ENCODE measurements around the gene CAMTA1. TPM values are rescaled to one million over a fixed set of nuclear protein-coding genes. Genes with fewer than 3 reads are reported as not detected.

Gene CAMTA1
- total RNA-seq, 1 experiment from 2014 or later = 60.0 TPM

DNA sequence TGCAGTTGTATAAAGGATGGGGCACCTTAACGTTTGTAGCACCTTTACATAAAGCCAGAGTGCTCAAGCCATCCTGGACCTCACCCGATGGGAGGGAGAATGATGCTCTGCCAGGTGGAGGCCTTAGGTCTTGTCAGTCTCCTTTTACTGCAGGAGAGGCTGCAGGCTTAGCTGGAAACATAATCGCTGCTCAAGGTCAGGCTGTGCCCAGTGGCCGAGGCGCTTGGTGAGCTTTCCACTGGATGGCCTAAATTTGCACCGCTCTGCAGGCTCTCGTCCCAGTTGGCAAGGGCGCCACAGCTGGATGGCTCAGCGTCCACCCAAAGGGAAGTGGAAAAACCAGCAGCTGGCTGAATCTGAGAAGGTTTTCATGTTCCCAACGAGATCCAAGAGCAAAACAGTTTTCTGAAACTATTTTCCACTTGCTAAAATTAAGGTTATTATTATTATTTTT, 438.9 kb downstream of the CAMTA1 start:
- POLR2A ChIA-PET = no interaction called here
- Histone ChIP-seq H3K36me3 (ENCODE audit: control insufficient read depth, insufficient read depth, low read length) (no peaks in the 10 kb centered on the region), H3K9me3 (no peaks in the 10 kb centered on the region), H3K27me3 (replicated peaks; ENCODE audit: control insufficient read depth, insufficient read depth, low read length) (no peaks in the 10 kb centered on the region), H3K4me3 (ENCODE audit: low read depth, low read length) (no peak overlapping the region), H3K4me1 (no peaks in the 10 kb centered on the region)
- Mint-ChIP-seq H3K27me3 (ENCODE audit: insufficient read depth, unreplicated experiment) (peaks cover 2% of the 10 kb centered on the region), H3K27ac (ENCODE audit: unreplicated experiment) (no peak overlapping the region), H3K9me3 (ENCODE audit: unreplicated experiment) (no peaks in the 10 kb centered on the region), H3K4me1 (ENCODE audit: low read depth, unreplicated experiment) (no peaks in the 10 kb centered on the region), H3K36me3 (ENCODE audit: insufficient read depth, unreplicated experiment) (no peaks in the 10 kb centered on the region), H3K4me3 (ENCODE audit: unreplicated experiment) (no peak overlapping the region)
- CTCF ChIA-PET = no interaction called here
- no TSS peak for BruUV-seq (replicated peaks)
- TF ChIP-seq, protein P1, sequence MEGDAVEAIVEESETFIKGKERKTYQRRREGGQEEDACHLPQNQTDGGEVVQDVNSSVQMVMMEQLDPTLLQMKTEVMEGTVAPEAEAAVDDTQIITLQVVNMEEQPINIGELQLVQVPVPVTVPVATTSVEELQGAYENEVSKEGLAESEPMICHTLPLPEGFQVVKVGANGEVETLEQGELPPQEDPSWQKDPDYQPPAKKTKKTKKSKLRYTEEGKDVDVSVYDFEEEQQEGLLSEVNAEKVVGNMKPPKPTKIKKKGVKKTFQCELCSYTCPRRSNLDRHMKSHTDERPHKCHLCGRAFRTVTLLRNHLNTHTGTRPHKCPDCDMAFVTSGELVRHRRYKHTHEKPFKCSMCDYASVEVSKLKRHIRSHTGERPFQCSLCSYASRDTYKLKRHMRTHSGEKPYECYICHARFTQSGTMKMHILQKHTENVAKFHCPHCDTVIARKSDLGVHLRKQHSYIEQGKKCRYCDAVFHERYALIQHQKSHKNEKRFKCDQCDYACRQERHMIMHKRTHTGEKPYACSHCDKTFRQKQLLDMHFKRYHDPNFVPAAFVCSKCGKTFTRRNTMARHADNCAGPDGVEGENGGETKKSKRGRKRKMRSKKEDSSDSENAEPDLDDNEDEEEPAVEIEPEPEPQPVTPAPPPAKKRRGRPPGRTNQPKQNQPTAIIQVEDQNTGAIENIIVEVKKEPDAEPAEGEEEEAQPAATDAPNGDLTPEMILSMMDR (IDR thresholded peaks at IDR 0.05; ENCODE audit: insufficient read depth in 1 of 2, low read depth in 1 of 2, low read length in 1 of 2, severe bottlenecking in 1 of 2, unreplicated experiment in 1 of 2) = no peak
- no peak for DNase-seq
- intact Hi-C loops (cut with micrococcal nuclease; ENCODE audit: unreplicated experiment) = no loop called here

DNA sequence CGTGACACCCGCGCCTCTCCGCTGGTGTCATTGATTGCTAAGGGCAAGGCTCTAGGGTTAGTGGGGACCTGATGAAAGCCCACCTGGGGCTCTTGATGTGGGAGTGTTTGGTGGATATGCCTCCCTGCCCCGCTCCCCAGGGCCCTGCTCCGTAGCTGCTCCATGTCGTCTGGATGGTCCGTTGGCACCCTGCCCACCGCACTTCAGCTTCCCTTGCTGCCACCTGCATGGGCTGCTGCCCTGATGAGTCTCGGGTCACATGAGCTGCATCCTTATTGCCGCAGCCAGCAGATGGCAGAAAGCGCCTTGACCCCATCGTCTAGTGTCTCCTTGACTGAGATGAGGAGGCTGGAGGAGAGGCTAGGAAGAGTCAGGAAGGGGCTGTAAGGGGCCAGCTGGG, 439.4 kb downstream of the CAMTA1 start:
- ChIA-PET CTCF (no interaction called here), POLR2A (no interaction called here)
- Histone ChIP-seq H3K4me3 (ENCODE audit: low read depth, low read length) (no peak overlapping the region), H3K4me1 (no peaks in the 10 kb centered on the region), H3K27me3 (replicated peaks; ENCODE audit: control insufficient read depth, insufficient read depth, low read length) (no peaks in the 10 kb centered on the region), H3K9me3 (no peaks in the 10 kb centered on the region), H3K36me3 (ENCODE audit: control insufficient read depth, insufficient read depth, low read length) (no peaks in the 10 kb centered on the region)
- TF ChIP-seq, protein P1 (IDR thresholded peaks at IDR 0.05; ENCODE audit: insufficient read depth in 1 of 2, low read depth in 1 of 2, low read length in 1 of 2, severe bottlenecking in 1 of 2, unreplicated experiment in 1 of 2) = no peak
- peaks cover 2% of the 10 kb centered on the region for H3K27me3 Mint-ChIP-seq (ENCODE audit: insufficient read depth, unreplicated experiment)
- H3K9me3 Mint-ChIP-seq (ENCODE audit: unreplicated experiment) = no peaks in the 10 kb centered on the region
- intact Hi-C loops (cut with micrococcal nuclease; ENCODE audit: unreplicated experiment) = no loop called here
- no peak for DNase-seq
- H3K36me3 Mint-ChIP-seq (ENCODE audit: insufficient read depth, unreplicated experiment) = no peaks in the 10 kb centered on the region
- no peaks in the 10 kb centered on the region for H3K4me1 Mint-ChIP-seq (ENCODE audit: low read depth, unreplicated experiment)
- H3K27ac Mint-ChIP-seq (ENCODE audit: unreplicated experiment) = no peak overlapping the region
- H3K4me3 Mint-ChIP-seq (ENCODE audit: unreplicated experiment) = no peak overlapping the region
- BruUV-seq (replicated peaks) = no TSS peak

DNA sequence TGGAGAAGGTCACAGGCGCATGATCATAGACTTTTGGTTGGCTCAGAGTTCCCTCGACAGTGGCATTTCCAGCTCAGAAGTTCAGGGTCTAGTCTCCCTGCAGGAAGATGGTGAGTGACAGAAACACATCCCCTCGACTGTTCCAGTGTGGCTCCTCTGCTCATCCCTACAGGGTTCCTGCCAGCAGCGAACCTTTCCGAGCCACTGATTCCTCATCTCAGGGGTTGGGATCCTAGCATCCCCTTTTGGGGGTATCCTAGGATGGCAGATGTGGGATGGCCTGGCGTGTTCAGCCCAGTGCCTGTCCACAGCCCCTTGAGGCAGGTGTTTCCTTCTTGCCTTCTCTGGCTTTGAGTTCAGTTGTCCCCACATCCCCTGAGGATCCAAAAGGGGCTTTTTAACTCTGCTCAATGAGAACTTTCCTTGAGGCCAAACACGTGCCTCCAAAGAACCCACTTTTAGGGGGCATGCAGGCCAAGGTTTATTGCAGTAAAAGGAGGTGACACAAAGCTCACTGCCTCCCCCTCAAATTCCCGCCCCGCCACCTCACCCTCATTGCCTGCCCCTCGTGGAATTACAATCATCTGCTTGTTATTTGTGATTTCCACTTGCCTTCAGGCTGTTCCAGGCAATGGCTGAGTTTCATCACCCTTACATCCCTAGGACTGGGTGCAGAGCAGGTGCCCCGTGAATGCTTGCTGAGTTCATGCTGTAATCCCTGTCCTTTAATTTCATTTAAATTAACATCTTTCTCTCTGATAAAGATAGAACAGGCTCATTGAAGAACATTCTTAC, 440.7 kb downstream of the CAMTA1 start:
- H3K27me3 ChIP-seq (replicated peaks; ENCODE audit: control insufficient read depth, insufficient read depth, low read length) = no peaks in the 10 kb centered on the region
- no peak overlapping the region for H3K4me3 Mint-ChIP-seq (ENCODE audit: unreplicated experiment)
- H3K36me3 Mint-ChIP-seq (ENCODE audit: insufficient read depth, unreplicated experiment) = no peaks in the 10 kb centered on the region
- POLR2A ChIA-PET = no interaction called here
- CTCF ChIA-PET = no interaction called here
- no peak overlapping the region for H3K27ac Mint-ChIP-seq (ENCODE audit: unreplicated experiment)
- intact Hi-C loops (cut with micrococcal nuclease; ENCODE audit: unreplicated experiment) = no loop called here
- H3K4me1 Mint-ChIP-seq (ENCODE audit: low read depth, unreplicated experiment) = no peaks in the 10 kb centered on the region
- BruUV-seq (replicated peaks) = no TSS peak
- H3K27me3 Mint-ChIP-seq (ENCODE audit: insufficient read depth, unreplicated experiment) = peaks cover 4% of the 10 kb centered on the region
- H3K4me1 ChIP-seq = no peaks in the 10 kb centered on the region
- H3K36me3 ChIP-seq (ENCODE audit: control insufficient read depth, insufficient read depth, low read length) = no peaks in the 10 kb centered on the region
- TF ChIP-seq, protein P1 (IDR thresholded peaks at IDR 0.05; ENCODE audit: insufficient read depth in 1 of 2, low read depth in 1 of 2, low read length in 1 of 2, severe bottlenecking in 1 of 2, unreplicated experiment in 1 of 2) = no peak
- H3K9me3 ChIP-seq = no peaks in the 10 kb centered on the region
- H3K4me3 ChIP-seq (ENCODE audit: low read depth, low read length) = no peak overlapping the region
- no peak for DNase-seq
- no peaks in the 10 kb centered on the region for H3K9me3 Mint-ChIP-seq (ENCODE audit: unreplicated experiment)
